ENCODE measurements around the gene FARS2. TPM values are rescaled to one million over a fixed set of nuclear protein-coding genes. Genes with fewer than 3 reads are reported as not detected.

The FARS2 gene
- total RNA-seq, 2 experiments from 2014 or later = 13.8 to 14.3 TPM

DNA sequence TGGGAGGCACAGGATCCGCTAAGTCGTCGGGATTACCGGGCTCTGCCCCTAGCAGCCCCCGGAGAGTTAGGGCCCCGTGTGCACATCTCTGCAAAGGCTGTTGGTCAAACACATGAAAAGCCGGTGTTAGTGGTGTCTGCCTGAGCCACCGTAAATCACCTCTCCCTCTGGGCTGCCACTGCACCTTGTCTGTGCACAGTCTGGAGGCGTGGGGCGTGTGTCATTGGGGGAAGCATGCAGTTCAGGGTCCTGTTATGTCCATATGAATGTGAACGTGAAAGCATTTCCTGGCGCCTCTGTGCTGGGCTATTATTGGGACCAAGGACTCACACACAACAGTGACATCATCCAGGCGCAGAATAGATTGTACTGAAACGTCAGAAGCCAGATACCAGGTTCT, 439.9 kb downstream of the FARS2 start:
- Histone ChIP-seq H3K9me2 (ENCODE audit: insufficient read depth, low read length) (no peaks in the 10 kb centered on the region), H3K36me3 (ENCODE audit: insufficient read depth, low read length) (no peaks in the 10 kb centered on the region), H3K4me3 (ENCODE audit: low read depth, low read length, poor library complexity, severe bottlenecking) (no peak overlapping the region), H3K27ac (ENCODE audit: low read depth, low read length, poor library complexity, severe bottlenecking) (no peak overlapping the region), H3K9me3 (ENCODE audit: low read length) (no peaks in the 10 kb centered on the region), H2AFZ (ENCODE audit: low read length) (no peak overlapping the region), H3K4me1 (ENCODE audit: insufficient read depth, low read length, poor library complexity, severe bottlenecking) (peaks cover 2% of the 10 kb centered on the region), H3K79me2 (ENCODE audit: insufficient read depth, low read depth, low read length) (no peaks in the 10 kb centered on the region), H4K20me1 (ENCODE audit: insufficient read depth, low read length) (no peaks in the 10 kb centered on the region), H3K4me2 (ENCODE audit: low read length) (no peak overlapping the region)
- TF ChIP-seq, protein P1, sequence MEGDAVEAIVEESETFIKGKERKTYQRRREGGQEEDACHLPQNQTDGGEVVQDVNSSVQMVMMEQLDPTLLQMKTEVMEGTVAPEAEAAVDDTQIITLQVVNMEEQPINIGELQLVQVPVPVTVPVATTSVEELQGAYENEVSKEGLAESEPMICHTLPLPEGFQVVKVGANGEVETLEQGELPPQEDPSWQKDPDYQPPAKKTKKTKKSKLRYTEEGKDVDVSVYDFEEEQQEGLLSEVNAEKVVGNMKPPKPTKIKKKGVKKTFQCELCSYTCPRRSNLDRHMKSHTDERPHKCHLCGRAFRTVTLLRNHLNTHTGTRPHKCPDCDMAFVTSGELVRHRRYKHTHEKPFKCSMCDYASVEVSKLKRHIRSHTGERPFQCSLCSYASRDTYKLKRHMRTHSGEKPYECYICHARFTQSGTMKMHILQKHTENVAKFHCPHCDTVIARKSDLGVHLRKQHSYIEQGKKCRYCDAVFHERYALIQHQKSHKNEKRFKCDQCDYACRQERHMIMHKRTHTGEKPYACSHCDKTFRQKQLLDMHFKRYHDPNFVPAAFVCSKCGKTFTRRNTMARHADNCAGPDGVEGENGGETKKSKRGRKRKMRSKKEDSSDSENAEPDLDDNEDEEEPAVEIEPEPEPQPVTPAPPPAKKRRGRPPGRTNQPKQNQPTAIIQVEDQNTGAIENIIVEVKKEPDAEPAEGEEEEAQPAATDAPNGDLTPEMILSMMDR (conservative IDR thresholded peaks at IDR 0.05; ENCODE audit: low read length) = no peak
- TF ChIP-seq EZH2phosphoT487 (IDR thresholded peaks at IDR 0.05; ENCODE audit: borderline replicate concordance, low read depth, low read length) = no peak
- BruUV-seq (replicated peaks) = no TSS peak
- intact Hi-C loops (cut with micrococcal nuclease; ENCODE audit: unreplicated experiment) = no loop called here
- CTCF ChIA-PET (ENCODE audit: unreplicated experiment) = no interaction called here
- POLR2A ChIA-PET = no interaction called here
- DNase-seq (ENCODE audit: low spot score) = no peak

DNA sequence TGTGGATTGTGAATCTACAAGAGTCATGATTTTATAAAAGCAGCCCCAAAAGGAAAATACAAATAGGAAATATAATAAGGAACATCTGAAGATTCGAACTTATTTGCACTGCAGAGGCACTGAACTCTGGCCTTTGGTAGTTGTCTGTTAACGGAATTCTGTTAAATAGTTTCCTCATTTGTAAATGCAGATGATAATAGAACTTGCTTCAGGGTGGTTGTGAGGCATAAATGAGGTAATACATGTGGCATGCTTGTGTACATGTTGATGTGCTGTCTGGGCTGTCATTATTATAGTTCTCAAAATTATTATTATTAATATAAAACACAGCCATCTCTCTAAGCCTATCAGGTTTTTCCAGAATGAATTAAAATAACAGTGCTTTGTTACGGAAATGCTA, 443.4 kb downstream of the FARS2 start:
- Histone ChIP-seq H3K27ac (ENCODE audit: low read depth, low read length, poor library complexity, severe bottlenecking) (no peak overlapping the region), H3K4me2 (ENCODE audit: low read length) (no peak overlapping the region), H2AFZ (ENCODE audit: low read length) (no peak overlapping the region), H3K9me2 (ENCODE audit: insufficient read depth, low read length) (no peaks in the 10 kb centered on the region), H3K4me3 (ENCODE audit: low read depth, low read length, poor library complexity, severe bottlenecking) (no peak overlapping the region), H3K9me3 (ENCODE audit: low read length) (no peaks in the 10 kb centered on the region), H3K36me3 (ENCODE audit: insufficient read depth, low read length) (no peaks in the 10 kb centered on the region), H4K20me1 (ENCODE audit: insufficient read depth, low read length) (no peaks in the 10 kb centered on the region), H3K4me1 (ENCODE audit: insufficient read depth, low read length, poor library complexity, severe bottlenecking) (no peaks in the 10 kb centered on the region), H3K79me2 (ENCODE audit: insufficient read depth, low read depth, low read length) (no peaks in the 10 kb centered on the region)
- DNase-seq (ENCODE audit: low spot score) = no peak
- intact Hi-C loops (cut with micrococcal nuclease; ENCODE audit: unreplicated experiment) = no loop called here
- POLR2A ChIA-PET = interaction anchor here (0.8 kb wide), 1 partner anchor 21 kb away, joined by 3 read pairs; no protein-coding TSS in a partner anchor
- CTCF ChIA-PET (ENCODE audit: unreplicated experiment) = no interaction called here
- no peak for TF ChIP-seq EZH2phosphoT487 (IDR thresholded peaks at IDR 0.05; ENCODE audit: borderline replicate concordance, low read depth, low read length)
- TF ChIP-seq, protein P1 (conservative IDR thresholded peaks at IDR 0.05; ENCODE audit: low read length) = no peak
- BruUV-seq (replicated peaks) = no TSS peak

DNA sequence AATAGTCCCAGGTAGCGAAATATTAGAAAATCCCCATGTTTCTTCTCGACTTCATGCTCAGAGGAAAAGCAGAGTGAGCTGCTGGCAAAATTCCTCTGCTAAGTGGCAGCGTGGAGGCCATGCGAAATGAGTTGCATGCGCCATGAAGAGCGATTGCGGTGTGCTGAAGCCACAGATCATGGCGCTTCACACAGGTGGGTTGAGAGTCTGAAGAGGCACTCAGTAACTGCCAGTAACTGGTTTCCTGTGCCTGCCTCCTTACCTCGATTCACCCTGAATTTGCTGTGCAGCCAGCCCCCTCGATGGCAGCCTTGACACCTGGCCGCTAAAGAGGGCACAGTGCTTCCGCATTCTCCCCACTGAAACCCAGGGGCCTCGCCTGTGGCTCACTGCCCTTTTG, 443.9 kb downstream of the FARS2 start:
- ChIA-PET CTCF (ENCODE audit: unreplicated experiment) (no interaction called here), POLR2A (interaction anchor here (0.7 to 0.8 kb wide), 2 partner anchors 22 to 684 kb away, joined by 3 read pairs; no protein-coding TSS in a partner anchor)
- Histone ChIP-seq H3K27ac (ENCODE audit: low read depth, low read length, poor library complexity, severe bottlenecking) (no peak overlapping the region), H3K4me2 (ENCODE audit: low read length) (no peak overlapping the region), H3K4me3 (ENCODE audit: low read depth, low read length, poor library complexity, severe bottlenecking) (no peak overlapping the region), H3K9me2 (ENCODE audit: insufficient read depth, low read length) (no peaks in the 10 kb centered on the region), H4K20me1 (ENCODE audit: insufficient read depth, low read length) (no peaks in the 10 kb centered on the region), H3K9me3 (ENCODE audit: low read length) (no peaks in the 10 kb centered on the region), H3K4me1 (ENCODE audit: insufficient read depth, low read length, poor library complexity, severe bottlenecking) (no peaks in the 10 kb centered on the region), H3K79me2 (ENCODE audit: insufficient read depth, low read depth, low read length) (no peaks in the 10 kb centered on the region), H2AFZ (ENCODE audit: low read length) (no peak overlapping the region), H3K36me3 (ENCODE audit: insufficient read depth, low read length) (no peaks in the 10 kb centered on the region)
- intact Hi-C loops (cut with micrococcal nuclease; ENCODE audit: unreplicated experiment) = no loop called here
- BruUV-seq (replicated peaks) = no TSS peak
- TF ChIP-seq EZH2phosphoT487 (IDR thresholded peaks at IDR 0.05; ENCODE audit: borderline replicate concordance, low read depth, low read length) = no peak
- TF ChIP-seq, protein P1 (conservative IDR thresholded peaks at IDR 0.05; ENCODE audit: low read length) = no peak
- DNase-seq (ENCODE audit: low spot score) = no peak
